Fibroblast of pulmonary artery (primary cell): ENCODE measurements around the gene IFIT1.
A peak's percentile ranks its signal among the peaks of the same experiment; 100 is the strongest.

Source experiments
- DNase-seq: peaks from one replicate; pipeline ENCODE4 v3.0.0-alpha.2; 2010; ENCODE audit warnings: low read depth
- H3K4me3 ChIP-seq: replicated peaks from 2 replicates; pipeline ENCODE4 v1.5.1; 2011; ENCODE audit warnings: low read depth, mild to moderate bottlenecking, control low read depth, low read length, moderate library complexity
- TF ChIP-seq, protein P1 (sequence below): IDR thresholded peaks from 2 replicates; pipeline ENCODE4 v1.5.1; 2011; ENCODE audit warnings: mild to moderate bottlenecking, control low read depth, low read length, inconsistent platforms; ENCODE audit errors: missing control alignments

IFIT1 gene

DNA sequence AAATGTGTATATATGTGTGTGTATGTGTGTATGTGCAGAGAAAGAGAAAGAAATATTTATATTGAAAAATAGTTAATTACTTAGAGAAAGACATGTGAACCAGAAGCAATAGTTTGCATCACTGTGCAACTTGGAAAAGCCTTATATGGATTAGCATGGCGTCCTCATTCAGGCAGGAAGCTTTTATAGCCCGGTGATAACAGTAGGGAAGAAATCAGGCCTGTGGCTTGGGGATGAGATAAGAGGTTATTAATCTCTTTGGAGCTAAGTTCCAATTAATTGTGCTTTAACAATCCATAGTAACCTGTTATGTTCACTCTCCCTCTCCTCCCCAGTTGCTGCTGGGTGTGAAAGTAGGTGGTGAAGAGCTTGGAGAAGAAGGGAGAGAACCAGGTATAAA, 58.5 kb downstream of the IFIT1 start:
- TF ChIP-seq, protein P1, sequence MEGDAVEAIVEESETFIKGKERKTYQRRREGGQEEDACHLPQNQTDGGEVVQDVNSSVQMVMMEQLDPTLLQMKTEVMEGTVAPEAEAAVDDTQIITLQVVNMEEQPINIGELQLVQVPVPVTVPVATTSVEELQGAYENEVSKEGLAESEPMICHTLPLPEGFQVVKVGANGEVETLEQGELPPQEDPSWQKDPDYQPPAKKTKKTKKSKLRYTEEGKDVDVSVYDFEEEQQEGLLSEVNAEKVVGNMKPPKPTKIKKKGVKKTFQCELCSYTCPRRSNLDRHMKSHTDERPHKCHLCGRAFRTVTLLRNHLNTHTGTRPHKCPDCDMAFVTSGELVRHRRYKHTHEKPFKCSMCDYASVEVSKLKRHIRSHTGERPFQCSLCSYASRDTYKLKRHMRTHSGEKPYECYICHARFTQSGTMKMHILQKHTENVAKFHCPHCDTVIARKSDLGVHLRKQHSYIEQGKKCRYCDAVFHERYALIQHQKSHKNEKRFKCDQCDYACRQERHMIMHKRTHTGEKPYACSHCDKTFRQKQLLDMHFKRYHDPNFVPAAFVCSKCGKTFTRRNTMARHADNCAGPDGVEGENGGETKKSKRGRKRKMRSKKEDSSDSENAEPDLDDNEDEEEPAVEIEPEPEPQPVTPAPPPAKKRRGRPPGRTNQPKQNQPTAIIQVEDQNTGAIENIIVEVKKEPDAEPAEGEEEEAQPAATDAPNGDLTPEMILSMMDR, result no peak
- no peak for DNase-seq
- H3K4me3 ChIP-seq, result no peak overlapping the region

DNA sequence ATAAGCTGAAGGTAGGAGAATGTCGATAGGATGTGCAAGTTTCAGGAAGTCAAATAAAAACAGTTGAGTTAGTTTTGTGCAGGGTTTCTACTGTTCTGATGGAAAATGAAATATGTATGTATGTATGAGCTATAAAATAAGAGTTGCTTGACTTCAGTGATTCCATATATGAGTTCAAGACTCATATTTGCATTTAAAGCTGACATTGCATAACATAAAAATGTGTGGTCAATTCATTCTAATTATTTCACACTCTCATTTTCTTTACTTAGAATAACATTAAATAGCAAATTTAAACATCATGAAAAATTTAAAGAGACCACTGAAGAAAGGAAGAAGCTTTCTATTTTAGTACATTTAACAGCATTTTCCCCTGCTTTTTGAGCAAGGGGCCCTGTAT, 59.8 kb downstream of the IFIT1 start:
- DNase-seq, result no peak
- no peak overlapping the region for H3K4me3 ChIP-seq
- TF ChIP-seq, protein P1, result no peak

DNA sequence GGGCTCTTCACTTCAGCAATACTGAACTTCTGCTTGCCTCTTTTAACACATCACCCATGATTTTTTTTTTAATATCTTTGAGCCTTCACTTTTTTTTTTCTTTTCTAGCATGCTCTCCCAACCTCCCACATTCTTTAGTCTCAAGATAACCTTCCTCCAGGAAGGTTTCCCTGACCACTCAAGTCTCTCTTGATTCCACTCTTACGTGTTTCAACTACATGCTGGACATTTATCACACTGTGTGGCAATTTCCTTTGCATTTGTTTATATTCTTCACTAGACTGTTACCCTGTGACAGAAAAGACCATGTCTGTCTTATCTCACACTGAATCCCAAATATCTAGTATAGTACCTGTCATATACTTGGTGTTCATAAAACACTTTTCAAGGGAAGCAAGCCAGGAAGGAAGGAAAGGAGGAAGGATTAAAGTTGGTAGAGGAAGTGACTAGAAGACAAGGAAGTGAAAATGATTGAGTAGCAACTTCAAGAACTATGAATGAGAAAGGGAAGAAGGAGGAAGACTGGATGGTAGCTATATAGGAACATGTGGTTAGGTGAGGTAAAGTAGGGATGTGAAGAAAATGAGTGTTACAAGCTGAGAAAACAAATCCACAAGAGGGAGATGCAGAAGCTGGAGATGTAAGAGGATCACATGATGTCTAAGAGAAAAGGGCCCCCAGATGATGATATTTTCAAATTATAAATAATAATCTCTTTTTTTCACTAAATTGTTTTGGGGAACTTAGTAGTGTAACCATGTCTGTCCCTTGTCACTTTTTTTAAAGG, 62.3 kb downstream of the IFIT1 start:
- no peak overlapping the region for H3K4me3 ChIP-seq
- DNase-seq, result peak; percentile 52
- TF ChIP-seq, protein P1, result peak; percentile 8
